Nephron (organoid): ENCODE measurements around the gene DST.

ENCODE experiments used
- H3K27ac Mint-ChIP-seq, 3 experiments: 2 replicates each; pipeline ENCODE4 v1.8.0; 2020; ENCODE audit warnings: mixed read lengths in 3 of 3, mild to moderate bottlenecking in 2 of 3, moderate library complexity in 1 of 3
- H3K27me3 Mint-ChIP-seq: 2 replicates; pipeline ENCODE4 v1.8.0; 2021; ENCODE audit warnings: low read depth, mild to moderate bottlenecking, moderate library complexity, mixed read lengths
- H3K36me3 Mint-ChIP-seq: 2 replicates; pipeline ENCODE4 v1.8.0; 2020; ENCODE audit warnings: low read depth, mixed read lengths
- H3K4me1 Mint-ChIP-seq: 2 replicates; pipeline ENCODE4 v1.8.0; 2020; ENCODE audit warnings: mixed read lengths
- H3K4me3 Mint-ChIP-seq, 3 experiments: 2 replicates each; pipeline ENCODE4 v1.8.0; 2020; ENCODE audit warnings: mild to moderate bottlenecking in 3 of 3, mixed read lengths in 3 of 3, moderate library complexity in 2 of 3
- H3K9me3 Mint-ChIP-seq: 2 replicates; pipeline ENCODE4 v1.8.0; 2020; ENCODE audit warnings: mixed read lengths
- CTCF ChIP-seq, 3 experiments: fragments of 200-600 bp; sonication (generic); IDR thresholded peaks; one replicate each; pipeline ENCODE4 v1.5.0; 2021; ENCODE audit warnings: antibody characterized with exemption in 3 of 3; ENCODE audit not compliant: unreplicated experiment in 3 of 3

The DST gene

GRCh38 chr6:56660381-56660730 is 17.7 kb upstream of the DST start:
- H3K9me3 Mint-ChIP-seq, result no peaks in the 10 kb centered on the region
- H3K36me3 Mint-ChIP-seq, result no peaks in the 10 kb centered on the region
- no peak overlapping the region for H3K4me3 Mint-ChIP-seq
- TF ChIP-seq CTCF (IDR thresholded peaks at IDR 0.05; ENCODE audit: unreplicated experiment in 3 of 3), result no peak
- H3K4me1 Mint-ChIP-seq, result peaks cover 13% of the 10 kb centered on the region
- H3K27ac Mint-ChIP-seq, result peak overlapping the region in 2 of 3 experiments; percentile 1 to 57
- H3K27me3 Mint-ChIP-seq, result no peaks in the 10 kb centered on the region

DNA sequence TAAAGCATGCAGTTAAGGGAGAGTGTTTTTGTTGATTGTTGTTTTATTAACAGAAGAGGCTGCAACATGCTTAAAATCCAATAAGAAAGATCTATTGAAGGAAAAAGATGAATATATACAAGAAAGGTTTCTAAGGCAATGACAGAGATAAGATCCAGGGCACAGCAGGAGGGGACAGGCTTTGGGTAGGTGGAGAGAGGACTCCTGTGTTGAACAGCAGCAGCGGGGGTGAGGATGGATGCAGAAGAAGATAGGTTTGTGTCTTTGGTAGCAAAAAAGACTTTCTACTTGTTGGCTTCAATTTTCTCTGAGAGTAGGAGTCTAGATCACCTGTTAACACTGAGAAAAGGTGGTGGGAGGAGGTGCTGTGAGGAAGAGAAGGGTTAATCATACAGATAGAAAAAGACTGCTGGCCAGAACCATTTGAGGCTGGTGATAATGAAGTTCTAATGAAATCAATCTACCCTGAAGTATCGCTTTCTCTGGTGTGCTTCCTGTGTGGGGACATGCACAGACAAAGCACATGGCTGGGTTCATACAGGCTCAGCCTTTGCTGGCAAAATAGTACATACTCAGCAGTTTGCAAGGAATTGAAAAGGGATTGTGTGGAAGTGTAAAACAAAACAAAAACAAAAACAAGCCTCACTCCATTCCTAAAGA is 17.2 kb upstream of the DST start:
- Mint-ChIP-seq H3K27ac (peak overlapping the region in 2 of 3 experiments; percentile 1 to 57), H3K9me3 (no peaks in the 10 kb centered on the region), H3K4me3 (no peak overlapping the region), H3K27me3 (no peaks in the 10 kb centered on the region), H3K36me3 (no peaks in the 10 kb centered on the region), H3K4me1 (peaks cover 13% of the 10 kb centered on the region)
- no peak for TF ChIP-seq CTCF (IDR thresholded peaks at IDR 0.05; ENCODE audit: unreplicated experiment in 3 of 3)

GRCh38 chr6:56658326-56658725 is 15.6 kb upstream of the DST start:
- peaks cover 8% of the 10 kb centered on the region for H3K4me1 Mint-ChIP-seq
- no peak overlapping the region for H3K4me3 Mint-ChIP-seq
- H3K27ac Mint-ChIP-seq, result no peak overlapping the region
- no peak for TF ChIP-seq CTCF (IDR thresholded peaks at IDR 0.05; ENCODE audit: unreplicated experiment in 3 of 3)
- H3K9me3 Mint-ChIP-seq, result no peaks in the 10 kb centered on the region
- H3K27me3 Mint-ChIP-seq, result no peaks in the 10 kb centered on the region
- H3K36me3 Mint-ChIP-seq, result no peaks in the 10 kb centered on the region

GRCh38 chr6:56657354-56657753 is 14.7 kb upstream of the DST start:
- TF ChIP-seq CTCF (IDR thresholded peaks at IDR 0.05; ENCODE audit: unreplicated experiment in 3 of 3), result no peak
- H3K4me1 Mint-ChIP-seq, result peaks cover 17% of the 10 kb centered on the region
- H3K9me3 Mint-ChIP-seq, result no peaks in the 10 kb centered on the region
- no peaks in the 10 kb centered on the region for H3K36me3 Mint-ChIP-seq
- H3K27ac Mint-ChIP-seq, result no peak overlapping the region
- no peaks in the 10 kb centered on the region for H3K27me3 Mint-ChIP-seq
- H3K4me3 Mint-ChIP-seq, result no peak overlapping the region

DNA sequence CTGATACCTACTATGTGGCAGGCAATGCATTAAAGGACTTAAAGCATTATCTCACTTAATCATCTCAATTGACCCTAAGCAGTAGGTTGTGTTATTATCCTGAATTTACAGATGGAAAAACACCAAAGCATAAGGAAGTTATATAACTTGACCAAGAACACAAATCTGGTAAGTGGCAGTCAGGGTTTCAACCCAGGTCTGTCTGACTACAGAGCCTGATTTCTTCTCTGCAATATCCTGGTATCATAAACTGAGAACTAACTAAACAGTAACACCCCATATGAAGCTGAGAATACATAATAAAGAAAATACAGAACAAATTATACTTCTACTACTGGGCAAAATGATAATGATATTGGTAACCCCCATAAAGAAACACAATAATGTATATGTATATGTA is 13.8 kb upstream of the DST start:
- Mint-ChIP-seq H3K4me1 (peaks cover 22% of the 10 kb centered on the region), H3K4me3 (no peak overlapping the region), H3K9me3 (no peaks in the 10 kb centered on the region), H3K36me3 (no peaks in the 10 kb centered on the region), H3K27ac (no peak overlapping the region), H3K27me3 (no peaks in the 10 kb centered on the region)
- no peak for TF ChIP-seq CTCF (IDR thresholded peaks at IDR 0.05; ENCODE audit: unreplicated experiment in 3 of 3)

DNA sequence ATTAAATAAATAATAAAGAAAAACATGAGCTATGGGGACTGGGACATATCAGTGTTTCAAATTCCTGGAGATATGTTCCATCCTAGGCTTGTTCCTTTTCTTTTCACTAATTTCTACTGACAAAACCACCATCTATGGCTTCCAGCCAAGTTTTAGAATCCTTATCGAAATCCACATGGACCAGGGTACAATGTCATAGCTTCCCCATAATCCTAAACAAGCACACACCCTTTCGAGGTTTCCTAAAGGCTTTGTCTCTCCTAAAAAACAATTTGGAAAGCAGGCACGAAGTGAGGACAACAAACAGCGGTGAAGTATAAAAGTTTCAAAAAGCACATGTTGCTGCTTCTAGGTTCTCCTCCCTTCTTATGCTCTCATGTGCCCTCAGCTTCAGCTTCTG is 13.3 kb upstream of the DST start:
- H3K4me3 Mint-ChIP-seq, result no peak overlapping the region
- no peak for TF ChIP-seq CTCF (IDR thresholded peaks at IDR 0.05; ENCODE audit: unreplicated experiment in 3 of 3)
- H3K27me3 Mint-ChIP-seq, result no peaks in the 10 kb centered on the region
- H3K36me3 Mint-ChIP-seq, result no peaks in the 10 kb centered on the region
- no peaks in the 10 kb centered on the region for H3K9me3 Mint-ChIP-seq
- peak overlapping the region in 1 of 3 experiments; percentile 17 for H3K27ac Mint-ChIP-seq
- peaks cover 22% of the 10 kb centered on the region for H3K4me1 Mint-ChIP-seq
